Calu3 (cell line): ENCODE measurements around the gene SHISAL2B. TPM values are rescaled to one million over a fixed set of nuclear protein-coding genes. Genes with fewer than 3 reads are reported as not detected.
"Not testable (repeated sequence)": the region's sequence is repeated elsewhere in the genome, so short reads cannot be mapped to it uniquely, and the experiment has no call there.

Experiments used
- BruUV-seq: library from RNA; stranded (reverse); fragments of 400-500 nt; replicated peaks from 2 replicates; lab custom pipeline; 2021; lab: Mats Ljungman, UMichigan
- CTCF ChIA-PET: fragments of 300-600 bp; sonication (Branson Sonifier 250); formaldehyde crosslinking; loops from one replicate; lab custom pipeline; 2022; ENCODE audit warnings: antibody characterized with exemption; lab: Charles Lee
- DNase-seq: peaks from one replicate; pipeline ENCODE4 v3.0.0; 2022
- H3K27ac Mint-ChIP-seq: one replicate; pipeline ENCODE4 v1.8.0; 2022; ENCODE audit warnings: mixed read lengths; ENCODE audit not compliant: unreplicated experiment
- H3K27me3 Mint-ChIP-seq: one replicate; pipeline ENCODE4 v1.8.0; 2022; ENCODE audit warnings: mixed read lengths; ENCODE audit not compliant: unreplicated experiment
- H3K36me3 Mint-ChIP-seq: one replicate; pipeline ENCODE4 v1.8.0; 2022; ENCODE audit warnings: mild to moderate bottlenecking, moderate library complexity, mixed read lengths; ENCODE audit not compliant: insufficient read depth, unreplicated experiment
- H3K4me1 Mint-ChIP-seq: one replicate; pipeline ENCODE4 v1.8.0; 2022; ENCODE audit warnings: mild to moderate bottlenecking, low read depth, mixed read lengths; ENCODE audit not compliant: unreplicated experiment
- H3K4me3 Mint-ChIP-seq: one replicate; pipeline ENCODE4 v1.8.0; 2022; ENCODE audit warnings: mild to moderate bottlenecking, low read depth, moderate library complexity, mixed read lengths; ENCODE audit not compliant: unreplicated experiment
- H3K9me3 Mint-ChIP-seq: one replicate; pipeline ENCODE4 v1.8.0; 2022; ENCODE audit warnings: low read depth, mixed read lengths; ENCODE audit not compliant: unreplicated experiment
- intact Hi-C: fragments of 100-400 bp; cut with micrococcal nuclease; formaldehyde crosslinking; loops from one replicate; pipeline ENCODE4 v1.10.0; 2022; ENCODE audit not compliant: unreplicated experiment
- total RNA-seq: library from RNA; stranded (reverse); gene quantifications from 2 replicates; pipeline ENCODE4 v1.2.3, GENCODE V29; 2022
- TF ChIP-seq, protein P1 (sequence below): fragments of 200-600 bp; IDR thresholded peaks from one replicate; pipeline ENCODE4 v1.8.0; 2022; ENCODE audit warnings: antibody characterized with exemption; ENCODE audit not compliant: unreplicated experiment

Gene SHISAL2B
- total RNA-seq, 1 experiment from 2014 or later = not detected

DNA sequence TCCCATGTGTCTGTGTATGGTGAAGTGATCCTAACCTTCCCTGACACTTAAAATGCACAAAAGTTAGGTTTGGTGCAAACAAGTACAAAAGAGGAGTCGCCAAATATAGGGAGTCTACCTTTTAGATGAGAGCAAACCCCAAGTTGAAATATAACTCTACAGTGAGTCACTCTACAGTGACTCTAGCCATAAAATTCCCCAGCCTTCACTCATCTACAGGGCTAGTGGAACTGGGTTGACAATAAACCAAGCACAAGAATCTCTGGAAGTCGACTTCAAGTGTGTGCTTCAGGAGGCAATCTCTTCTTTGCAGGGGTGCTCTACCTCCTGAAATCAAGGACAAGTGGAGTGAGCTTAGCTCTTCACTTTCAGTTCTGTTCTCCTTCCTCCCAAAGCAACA is 3.3 kb downstream of the SHISAL2B start:
- H3K27ac Mint-ChIP-seq = no peak overlapping the region
- peak; percentile 2 for DNase-seq
- CTCF ChIA-PET = no interaction called here
- peaks cover 3% of the 10 kb centered on the region for H3K9me3 Mint-ChIP-seq
- BruUV-seq = no TSS peak
- peaks cover 37% of the 10 kb centered on the region for H3K27me3 Mint-ChIP-seq
- TF ChIP-seq, protein P1, sequence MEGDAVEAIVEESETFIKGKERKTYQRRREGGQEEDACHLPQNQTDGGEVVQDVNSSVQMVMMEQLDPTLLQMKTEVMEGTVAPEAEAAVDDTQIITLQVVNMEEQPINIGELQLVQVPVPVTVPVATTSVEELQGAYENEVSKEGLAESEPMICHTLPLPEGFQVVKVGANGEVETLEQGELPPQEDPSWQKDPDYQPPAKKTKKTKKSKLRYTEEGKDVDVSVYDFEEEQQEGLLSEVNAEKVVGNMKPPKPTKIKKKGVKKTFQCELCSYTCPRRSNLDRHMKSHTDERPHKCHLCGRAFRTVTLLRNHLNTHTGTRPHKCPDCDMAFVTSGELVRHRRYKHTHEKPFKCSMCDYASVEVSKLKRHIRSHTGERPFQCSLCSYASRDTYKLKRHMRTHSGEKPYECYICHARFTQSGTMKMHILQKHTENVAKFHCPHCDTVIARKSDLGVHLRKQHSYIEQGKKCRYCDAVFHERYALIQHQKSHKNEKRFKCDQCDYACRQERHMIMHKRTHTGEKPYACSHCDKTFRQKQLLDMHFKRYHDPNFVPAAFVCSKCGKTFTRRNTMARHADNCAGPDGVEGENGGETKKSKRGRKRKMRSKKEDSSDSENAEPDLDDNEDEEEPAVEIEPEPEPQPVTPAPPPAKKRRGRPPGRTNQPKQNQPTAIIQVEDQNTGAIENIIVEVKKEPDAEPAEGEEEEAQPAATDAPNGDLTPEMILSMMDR = no peak
- H3K4me3 Mint-ChIP-seq = no peak overlapping the region
- H3K4me1 Mint-ChIP-seq = peaks cover 18% of the 10 kb centered on the region
- intact Hi-C loops = no loop called here
- H3K36me3 Mint-ChIP-seq = no peaks in the 10 kb centered on the region

DNA sequence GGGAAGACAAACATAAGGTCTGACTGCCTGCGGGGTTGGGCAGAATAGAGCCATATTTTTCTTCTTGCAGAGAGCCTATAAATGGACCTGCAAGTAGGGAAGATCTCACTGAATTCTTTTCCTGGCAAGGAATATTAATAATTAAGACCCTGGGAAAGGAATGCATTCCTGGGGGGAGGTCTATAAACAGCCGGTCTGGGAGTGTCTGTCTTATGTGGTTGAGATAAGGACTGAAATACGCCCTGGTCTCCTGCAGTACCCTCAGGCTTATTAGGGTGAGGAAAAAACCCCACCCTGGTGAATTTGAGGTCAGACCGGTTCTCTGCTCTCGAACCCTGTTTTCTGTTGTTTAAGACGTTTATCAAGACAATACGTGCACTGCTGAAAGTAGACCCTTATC is 6.1 kb downstream of the SHISAL2B start:
- DNase-seq, BruUV-seq, intact Hi-C loops, H3K27ac Mint-ChIP-seq, H3K4me3 Mint-ChIP-seq, CTCF ChIA-PET, H3K4me1 Mint-ChIP-seq, H3K36me3 Mint-ChIP-seq, H3K9me3 Mint-ChIP-seq: not testable (repeated sequence)
- H3K27me3 Mint-ChIP-seq = peaks cover 11% of the 10 kb centered on the region

GRCh38 chr5:64700765-64701164 is 10.5 kb downstream of the SHISAL2B start:
- TF ChIP-seq, protein P1 = no peak
- no peaks in the 10 kb centered on the region for H3K4me1 Mint-ChIP-seq
- no peak overlapping the region for H3K27ac Mint-ChIP-seq
- BruUV-seq = no TSS peak
- H3K4me3 Mint-ChIP-seq = no peak overlapping the region
- H3K36me3 Mint-ChIP-seq = no peaks in the 10 kb centered on the region
- CTCF ChIA-PET = no interaction called here
- intact Hi-C loops = no loop called here
- H3K27me3 Mint-ChIP-seq = no peaks in the 10 kb centered on the region
- DNase-seq = no peak
- H3K9me3 Mint-ChIP-seq = peaks cover 3% of the 10 kb centered on the region

DNA sequence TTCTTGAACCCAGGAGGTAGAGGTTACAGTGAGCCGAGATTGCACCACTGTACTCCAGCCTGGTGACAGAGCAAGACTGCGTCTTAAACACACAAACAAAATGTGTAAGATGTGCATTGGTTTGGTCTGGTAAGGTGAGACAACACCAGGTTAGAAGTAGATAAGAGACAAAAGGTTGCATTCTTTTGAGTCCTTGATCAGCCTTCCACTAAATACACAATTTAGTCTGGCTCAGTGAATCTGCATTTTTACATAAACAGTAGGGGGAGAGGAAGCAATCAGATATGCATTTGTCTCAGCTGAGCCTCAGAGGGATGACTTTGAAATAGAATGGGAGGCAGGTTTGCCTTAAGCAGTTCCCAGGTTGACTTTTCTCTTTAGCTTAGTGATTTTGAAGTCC is 15.8 kb downstream of the SHISAL2B start:
- DNase-seq, H3K36me3 Mint-ChIP-seq, H3K27ac Mint-ChIP-seq, H3K4me1 Mint-ChIP-seq, BruUV-seq, intact Hi-C loops, CTCF ChIA-PET, H3K27me3 Mint-ChIP-seq, H3K4me3 Mint-ChIP-seq, H3K9me3 Mint-ChIP-seq: not testable (repeated sequence)

GRCh38 chr5:64707191-64707590 is 16.9 kb downstream of the SHISAL2B start:
- no peaks in the 10 kb centered on the region for H3K27me3 Mint-ChIP-seq
- CTCF ChIA-PET = no interaction called here

GRCh38 chr5:64714495-64714894 is 24.2 kb downstream of the SHISAL2B start:
- H3K4me1 Mint-ChIP-seq, H3K27ac Mint-ChIP-seq, DNase-seq, H3K27me3 Mint-ChIP-seq, H3K36me3 Mint-ChIP-seq, intact Hi-C loops, H3K4me3 Mint-ChIP-seq, CTCF ChIA-PET, BruUV-seq, H3K9me3 Mint-ChIP-seq: not testable (repeated sequence)

More at GRCh38 chr5:64707191-64707590, 16.9 kb downstream of the SHISAL2B start:
- Mint-ChIP-seq H3K4me3 (no peak overlapping the region), H3K4me1 (no peaks in the 10 kb centered on the region), H3K36me3 (no peaks in the 10 kb centered on the region), H3K27ac (no peak overlapping the region), H3K9me3 (no peaks in the 10 kb centered on the region)
- intact Hi-C loops = no loop called here
- BruUV-seq = no TSS peak
- DNase-seq = no peak
- TF ChIP-seq, protein P1 = no peak
